ENCODE data around the gene SORCS2. TPM values are rescaled to one million over a fixed set of nuclear protein-coding genes. Genes with fewer than 3 reads are reported as not detected.

The SORCS2 gene
- total and polyA plus RNA-seq, 7 donors: 0.18 to 1.5 (median 0.36) TPM

DNA sequence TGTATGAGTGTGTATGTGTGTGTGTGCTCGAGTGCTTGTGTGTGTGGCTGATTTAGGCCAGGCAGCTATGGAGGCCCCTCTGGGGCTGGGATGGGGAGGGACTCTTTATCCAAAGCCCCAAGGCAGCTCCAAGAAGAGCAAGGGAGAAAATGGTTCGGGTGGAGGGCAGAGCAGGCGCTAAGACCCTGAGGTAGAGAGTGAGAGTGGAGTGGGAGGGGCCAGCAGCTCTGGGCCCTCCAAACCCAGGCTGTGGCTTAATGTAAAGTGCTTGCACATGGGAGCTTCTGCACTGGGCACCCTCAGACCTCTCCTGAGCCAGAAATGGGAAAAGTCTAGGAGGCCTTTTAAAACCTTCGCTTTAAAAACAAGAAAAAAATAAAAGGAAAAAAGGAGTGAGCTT, 475.9 kb downstream of the SORCS2 start:
- WGBS, 3 donors: 77 to 87% (median 80%) methylated on average over 4 of the region's 4 CpGs
- DNase-seq (peak in 1 of 2 donors; percentile 12), ATAC-seq (no peak)
- peaks cover 0 to 5% (median 0%) of the 10 kb centered on the region in 3 donors for H3K27me3 ChIP-seq (ENCODE audit: insufficient read depth in 3 of 3, low read length in 2 of 3)
- intact Hi-C loops (cut with DNase I): no loop called here
- H3K4me1 ChIP-seq: no peaks in the 10 kb centered on the region
- H3K27ac ChIP-seq: no peak overlapping the region
- H3K36me3 ChIP-seq (ENCODE audit: insufficient read depth in 1 of 2, low read depth in 1 of 2): no peaks in the 10 kb centered on the region
- no peak overlapping the region for H3K4me3 ChIP-seq
- no peaks in the 10 kb centered on the region for H3K9me3 ChIP-seq
- TF ChIP-seq CTCF (IDR thresholded peaks at IDR 0.05): no peak

- no peak overlapping the region for H3K4me3 ChIP-seq
- no peaks in the 10 kb centered on the region for H3K9me3 ChIP-seq
- no peak overlapping the region for H3K27ac ChIP-seq
- DNase-seq (peak in 1 of 2 donors; percentile 20), ATAC-seq (no peak)
- H3K36me3 ChIP-seq (ENCODE audit: insufficient read depth in 1 of 2, low read depth in 1 of 2): no peaks in the 10 kb centered on the region
- WGBS, 3 donors: 72 to 78% (median 78%) methylated on average over 4 of the region's 4 CpGs
- TF ChIP-seq CTCF (IDR thresholded peaks at IDR 0.05): no peak
- intact Hi-C loops (cut with DNase I): no loop called here
- peaks cover 0 to 5% (median 0%) of the 10 kb centered on the region in 3 donors for H3K27me3 ChIP-seq (ENCODE audit: insufficient read depth in 3 of 3, low read length in 2 of 3)
- no peaks in the 10 kb centered on the region for H3K4me1 ChIP-seq
Observed at GRCh38 chr4:7668826-7669225, 476.5 kb downstream of the SORCS2 start.

- no peaks in the 10 kb centered on the region for H3K36me3 ChIP-seq (ENCODE audit: insufficient read depth in 1 of 2, low read depth in 1 of 2)
- H3K9me3 ChIP-seq: no peaks in the 10 kb centered on the region
- ATAC-seq (no peak), DNase-seq (no peak)
- intact Hi-C loops (cut with DNase I): no loop called here
- no peaks in the 10 kb centered on the region for H3K4me1 ChIP-seq
- H3K27ac ChIP-seq: no peak overlapping the region
- H3K4me3 ChIP-seq: no peak overlapping the region
- no peak for TF ChIP-seq CTCF (IDR thresholded peaks at IDR 0.05)
- 76 to 85% (median 79%) methylated on average over 4 of the region's 4 CpGs for WGBS, 3 donors
- H3K27me3 ChIP-seq (ENCODE audit: insufficient read depth in 3 of 3, low read length in 2 of 3): peaks cover 0 to 5% (median 0%) of the 10 kb centered on the region in 3 donors
Observed at GRCh38 chr4:7672601-7673000, 480.3 kb downstream of the SORCS2 start.

DNA sequence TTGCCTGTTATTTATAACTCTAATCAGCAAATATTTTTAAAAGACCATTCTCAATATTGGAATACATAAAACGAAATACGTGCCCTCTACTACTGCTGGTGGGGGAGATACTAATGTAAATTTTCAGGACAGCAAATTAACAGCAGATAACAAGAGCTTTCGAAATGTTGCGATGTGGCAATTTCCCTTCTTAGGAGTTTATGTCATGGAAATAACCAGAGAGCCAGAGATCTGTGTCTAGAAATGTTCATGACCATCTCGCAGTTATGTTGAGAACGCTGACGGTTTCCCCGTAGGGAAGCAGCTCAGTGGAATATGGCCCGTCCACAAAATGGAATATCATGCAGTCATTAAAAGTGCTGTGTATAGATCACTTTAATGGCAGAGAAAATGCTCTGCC, 480.8 kb downstream of the SORCS2 start:
- WGBS, 3 donors: 87 to 94% (median 91%) methylated on average over 9 of the region's 9 CpGs
- TF ChIP-seq CTCF (IDR thresholded peaks at IDR 0.05): no peak
- intact Hi-C loops (cut with DNase I): no loop called here
- no peak overlapping the region for H3K27ac ChIP-seq
- no peaks in the 10 kb centered on the region for H3K9me3 ChIP-seq
- no peaks in the 10 kb centered on the region for H3K4me1 ChIP-seq
- H3K36me3 ChIP-seq (ENCODE audit: insufficient read depth in 1 of 2, low read depth in 1 of 2): no peaks in the 10 kb centered on the region
- no peak overlapping the region for H3K4me3 ChIP-seq
- H3K27me3 ChIP-seq (ENCODE audit: insufficient read depth in 3 of 3, low read length in 2 of 3): peaks cover 0 to 5% (median 0%) of the 10 kb centered on the region in 3 donors
- DNase-seq: peak in 1 of 2 donors; percentile 1
- ATAC-seq: no peak

DNA sequence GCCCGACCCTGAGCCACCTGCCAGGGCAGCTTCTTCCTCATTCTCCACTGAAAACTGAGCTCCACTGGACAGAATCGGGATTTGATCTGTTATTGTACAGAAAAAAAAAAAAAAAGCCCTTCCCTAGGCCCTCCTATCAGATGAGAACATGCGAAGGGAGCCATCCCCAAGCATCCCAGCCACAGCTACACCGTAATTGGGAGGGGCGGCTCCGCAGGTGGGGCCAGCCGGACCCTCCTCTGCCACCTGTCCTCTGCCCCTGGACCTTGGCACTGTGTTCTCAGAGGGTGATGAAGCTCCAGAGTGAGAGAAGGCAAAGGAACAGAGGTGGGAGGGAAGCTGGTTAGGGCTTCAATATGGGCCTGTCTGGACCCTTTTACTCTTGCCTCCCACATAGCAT, 482.4 kb downstream of the SORCS2 start:
- H3K4me1 ChIP-seq: no peaks in the 10 kb centered on the region
- no peak overlapping the region for H3K27ac ChIP-seq
- no peaks in the 10 kb centered on the region for H3K36me3 ChIP-seq (ENCODE audit: insufficient read depth in 1 of 2, low read depth in 1 of 2)
- no peaks in the 10 kb centered on the region for H3K9me3 ChIP-seq
- intact Hi-C loops (cut with DNase I): no loop called here
- 71 to 81% (median 79%) methylated on average over 7 of the region's 7 CpGs for WGBS, 3 donors
- H3K27me3 ChIP-seq (ENCODE audit: insufficient read depth in 3 of 3, low read length in 2 of 3): peaks cover 0 to 5% (median 0%) of the 10 kb centered on the region in 3 donors
- DNase-seq (peak in 1 of 2 donors; percentile 19), ATAC-seq (no peak)
- TF ChIP-seq CTCF (IDR thresholded peaks at IDR 0.05): no peak
- H3K4me3 ChIP-seq: no peak overlapping the region

Measured in psoas muscle (tissue), 8 donors.